Suprapubic skin (tissue), 4 donors: ENCODE data around the gene DVL1. TPM values are rescaled to one million over a fixed set of nuclear protein-coding genes. Genes with fewer than 3 reads are reported as not detected.

Experiments
- DNase-seq, 2 donors: peaks; one replicate each; pipeline ENCODE4 v3.0.0-alpha.2; 2019; ENCODE audit warnings: low spot score in 2 of 2
- H3K27ac ChIP-seq: fragments of 200-600 bp; sonication (generic); one replicate; pipeline ENCODE4 v1.5.1; 2019
- H3K27me3 ChIP-seq: fragments of 200-600 bp; sonication (generic); one replicate; pipeline ENCODE4 v1.5.1; 2019
- H3K36me3 ChIP-seq: fragments of 200-600 bp; sonication (generic); one replicate; pipeline ENCODE4 v1.5.1; 2019
- H3K4me1 ChIP-seq: fragments of 200-600 bp; sonication (generic); one replicate; pipeline ENCODE4 v1.5.1; 2019
- H3K4me3 ChIP-seq: fragments of 200-600 bp; sonication (generic); one replicate; pipeline ENCODE4 v1.5.1; 2019; ENCODE audit warnings: mild to moderate bottlenecking
- H3K9me3 ChIP-seq: fragments of 200-600 bp; sonication (generic); one replicate; pipeline ENCODE4 v1.5.1; 2019
- CTCF ChIP-seq, 2 donors: fragments of 200-600 bp in 1 of 2; fragments of 450-650 bp in 1 of 2; sonication (generic) in 1 of 2; IDR thresholded peaks; one replicate each; pipeline ENCODE4 v1.5.1; 2016 to 2019; ENCODE audit warnings: antibody characterized with exemption in 2 of 2, mild to moderate bottlenecking in 1 of 2, moderate library complexity in 1 of 2
- EP300 ChIP-seq: sonication (generic); formaldehyde crosslinking; IDR thresholded peaks from one replicate; pipeline ENCODE4 v1.6.1; 2017; ENCODE audit warnings: antibody characterized with exemption
- POLR2A ChIP-seq, 2 donors: fragments of 450-650 bp; IDR thresholded peaks; one replicate each; pipeline ENCODE4 v1.6.1; 2017; ENCODE audit warnings: antibody characterized with exemption in 2 of 2, mild to moderate bottlenecking in 2 of 2, moderate library complexity in 2 of 2
- POLR2AphosphoS5 ChIP-seq, 3 donors: sonication (generic); formaldehyde crosslinking; IDR thresholded peaks; one replicate each; pipeline ENCODE4 v1.6.1; 2017; ENCODE audit warnings: antibody characterized with exemption in 3 of 3
- WGBS: methylation state at CpG from one replicate; pipeline ENCODE4 v1.1.5; 2018; 5-methylcytosine and 5-hydroxymethylcytosine counted together
- total RNA-seq, 4 donors: library from RNA; depleted of rRNA; stranded (reverse); fragments of >200 nt; gene quantifications; one replicate each; pipeline ENCODE4 v1.1.0, GENCODE V29; 2016

DVL1 gene
- total RNA-seq, 4 donors from 2014 or later: 99.4 to 151 (median 106) TPM

DNA sequence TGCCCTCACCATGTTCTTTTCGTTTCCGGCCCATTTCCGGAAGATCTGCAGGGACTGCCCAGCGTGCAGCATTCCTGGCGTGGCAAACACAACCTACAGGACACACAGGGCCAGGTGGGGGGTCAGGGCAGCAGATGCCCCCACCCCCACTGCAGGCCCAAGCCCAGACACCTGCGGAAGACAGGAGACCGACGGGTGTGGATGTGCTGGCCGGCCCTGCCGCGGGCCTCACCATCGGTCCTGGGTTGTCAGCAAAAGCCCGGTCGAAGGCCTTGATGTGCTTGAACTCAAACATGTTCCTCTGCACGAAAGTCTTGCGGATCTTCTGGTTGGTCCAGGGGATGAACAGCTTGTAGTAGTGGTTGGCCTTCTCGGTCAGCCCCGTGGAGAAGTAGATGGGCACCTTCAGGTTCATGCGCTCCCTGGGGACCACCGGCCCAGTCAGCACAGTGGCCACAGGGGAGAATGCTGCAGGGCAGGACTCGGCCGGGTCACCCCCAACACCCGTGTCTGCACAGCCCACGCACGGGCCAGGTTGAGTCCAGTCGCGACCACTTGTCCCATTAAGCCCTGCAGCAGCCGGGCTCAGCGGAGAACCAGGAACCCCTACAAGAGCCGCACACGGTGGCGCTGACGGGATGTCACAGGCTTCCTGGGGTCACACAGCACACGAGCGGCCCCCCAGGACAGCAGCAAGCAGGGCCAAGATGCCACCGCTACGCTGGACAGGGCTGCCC lies 35.5 kb downstream of the DVL1 start:
- TF ChIP-seq EP300 (no peak), CTCF (IDR thresholded peaks at IDR 0.05) (no peak), POLR2AphosphoS5 (IDR thresholded peaks at IDR 0.05) (no peak), POLR2A (IDR thresholded peaks at IDR 0.05) (no peak)
- DNase-seq: no peak
- H3K36me3 ChIP-seq: peaks cover 51% of the 10 kb centered on the region
- no peaks in the 10 kb centered on the region for H3K9me3 ChIP-seq
- 92% methylated on average over 14 of the region's 37 CpGs for WGBS
- no peak overlapping the region for H3K4me3 ChIP-seq
- H3K4me1 ChIP-seq: peaks cover 43% of the 10 kb centered on the region
- H3K27ac ChIP-seq: no peak overlapping the region
- H3K27me3 ChIP-seq: no peaks in the 10 kb centered on the region

- peaks cover 51% of the 10 kb centered on the region for H3K36me3 ChIP-seq
- no peak overlapping the region for H3K27ac ChIP-seq
- no peaks in the 10 kb centered on the region for H3K27me3 ChIP-seq
- TF ChIP-seq POLR2A (IDR thresholded peaks at IDR 0.05) (no peak), EP300 (no peak), POLR2AphosphoS5 (IDR thresholded peaks at IDR 0.05) (no peak), CTCF (IDR thresholded peaks at IDR 0.05) (no peak)
- DNase-seq: no peak
- WGBS: 91% methylated on average over 22 of the region's 49 CpGs
- H3K9me3 ChIP-seq: no peaks in the 10 kb centered on the region
- no peak overlapping the region for H3K4me3 ChIP-seq
- H3K4me1 ChIP-seq: peaks cover 33% of the 10 kb centered on the region
Measured at GRCh38 chr1:1312450-1313314, 36.5 kb downstream of the DVL1 start.

GRCh38 chr1:1311107-1312104 lies 37.8 kb downstream of the DVL1 start:
- Histone ChIP-seq H3K36me3 (peaks cover 47% of the 10 kb centered on the region), H3K27me3 (no peaks in the 10 kb centered on the region), H3K9me3 (no peaks in the 10 kb centered on the region), H3K4me3 (no peak overlapping the region), H3K27ac (peak overlapping the region; percentile 93), H3K4me1 (peaks cover 35% of the 10 kb centered on the region)
- no peak for DNase-seq
- no peak for TF ChIP-seq POLR2A (IDR thresholded peaks at IDR 0.05)
- TF ChIP-seq CTCF (IDR thresholded peaks at IDR 0.05): no peak
- no peak for TF ChIP-seq EP300
- TF ChIP-seq POLR2AphosphoS5 (IDR thresholded peaks at IDR 0.05): no peak
- WGBS: 84% methylated on average over 3 of the region's 22 CpGs

GRCh38 chr1:1310476-1311053 lies 38.7 kb downstream of the DVL1 start:
- no peak for TF ChIP-seq CTCF (IDR thresholded peaks at IDR 0.05)
- TF ChIP-seq POLR2AphosphoS5 (IDR thresholded peaks at IDR 0.05): no peak
- TF ChIP-seq EP300: no peak
- TF ChIP-seq POLR2A (IDR thresholded peaks at IDR 0.05): no peak
- H3K27me3 ChIP-seq: no peaks in the 10 kb centered on the region
- no peaks in the 10 kb centered on the region for H3K9me3 ChIP-seq
- peaks cover 47% of the 10 kb centered on the region for H3K36me3 ChIP-seq
- peaks cover 43% of the 10 kb centered on the region for H3K4me1 ChIP-seq
- WGBS: 50% methylated on average over 5 of the region's 21 CpGs
- no peak for DNase-seq
- H3K27ac ChIP-seq: peak overlapping the region; percentile 93
- H3K4me3 ChIP-seq: peak overlapping the region; percentile 65
